H1 (cell line): ENCODE data around the gene ZNF33B. TPM values are rescaled to one million over a fixed set of nuclear protein-coding genes. Genes with fewer than 3 reads are reported as not detected.

Experiments
- CTCF ChIA-PET: fragments of 300-600 bp; sonication (Branson Sonifier 250); formaldehyde crosslinking; loops from one replicate; lab custom pipeline; 2021; ENCODE audit not compliant: partially characterized antibody; lab: Charles Lee
- POLR2A ChIA-PET: fragments of 300-600 bp; sonication (Branson Sonifier 250); formaldehyde crosslinking; loops from one replicate; lab custom pipeline; 2021; ENCODE audit warnings: inconsistent platforms; ENCODE audit not compliant: partially characterized antibody; lab: Charles Lee
- DNase-seq, 2 experiments: peaks; one replicate each; pipeline versions ENCODE4 v3.0.0 to v3.0.0-alpha.2; 2010 to 2022; ENCODE audit warnings: low spot score in 2 of 2, low read depth in 1 of 2, mixed read lengths in 1 of 2
- FAIRE-seq: peaks from 2 replicates; lab custom pipeline; 2011; peaks lifted over from hg19 to GRCh38; lab: Jason Lieb, UNC
- H2AFZ ChIP-seq: 2 replicates; pipeline ENCODE4 v1.8.1; 2012; ENCODE audit warnings: low read length, inconsistent platforms
- H2AK5ac ChIP-seq: 2 replicates; pipeline ENCODE4 v1.6.1; 2013; ENCODE audit warnings: low read depth, low read length
- H2BK120ac ChIP-seq: replicated peaks from 2 replicates; pipeline ENCODE3; 2013; ENCODE audit warnings: low read depth, low read length, inconsistent platforms
- H2BK12ac ChIP-seq: 2 replicates; pipeline ENCODE4 v1.6.1; 2013; ENCODE audit warnings: low read depth, low read length
- H2BK15ac ChIP-seq: 2 replicates; pipeline ENCODE4 v1.6.1; 2013; ENCODE audit warnings: low read length
- H2BK20ac ChIP-seq: 2 replicates; pipeline ENCODE4 v1.6.1; 2013; ENCODE audit warnings: low read length
- H2BK5ac ChIP-seq: 2 replicates; pipeline ENCODE4 v1.6.1; 2013; ENCODE audit warnings: low read depth, low read length
- H3K14ac ChIP-seq: 2 replicates; pipeline ENCODE4 v1.6.1; 2013; ENCODE audit warnings: inconsistent platforms; ENCODE audit not compliant: insufficient read length
- H3K18ac ChIP-seq: 2 replicates; pipeline ENCODE4 v1.6.1; 2013; ENCODE audit warnings: low read length; ENCODE audit errors: extremely low read depth
- H3K23ac ChIP-seq: 2 replicates; pipeline ENCODE4 v1.6.1; 2013; ENCODE audit warnings: inconsistent platforms; ENCODE audit not compliant: insufficient read length
- H3K23me2 ChIP-seq: 2 replicates; pipeline ENCODE4 v1.6.1; 2013; ENCODE audit warnings: low read depth, low read length
- H3K27ac ChIP-seq: 2 replicates; pipeline ENCODE4 v1.6.1; 2011; ENCODE audit warnings: low read depth, low read length, inconsistent platforms
- H3K27me3 ChIP-seq, 4 experiments: replicated peaks in 1 of 4; 1 replicate in 1 of 4; 2 replicates in 3 of 4; pipeline versions ENCODE4 v1.6.1 to v1.8.1; 2011 to 2013; ENCODE audit warnings: low read length in 3 of 4, mild to moderate bottlenecking in 3 of 4, inconsistent platforms in 2 of 4, mixed read lengths in 2 of 4, moderate library complexity in 1 of 4; ENCODE audit not compliant: control insufficient read depth in 3 of 4, insufficient read depth in 3 of 4; ENCODE audit errors: extremely low read depth in 1 of 4
- H3K36me3 ChIP-seq, 4 experiments: 2 replicates each; pipeline versions ENCODE4 v1.6.1 to v1.8.1; 2011 to 2013; ENCODE audit warnings: mild to moderate bottlenecking in 4 of 4, low read length in 3 of 4, moderate library complexity in 2 of 4, control low read depth in 1 of 4, inconsistent platforms in 1 of 4; ENCODE audit not compliant: insufficient read depth in 4 of 4, control insufficient read depth in 2 of 4
- H3K4ac ChIP-seq: replicated peaks from 2 replicates; pipeline ENCODE3; 2013; ENCODE audit warnings: low read length, low read depth, mixed read lengths, inconsistent platforms; ENCODE audit not compliant: insufficient read length
- H3K4me1 ChIP-seq, 4 experiments: replicated peaks in 1 of 4; 1 replicate in 1 of 4; 2 replicates in 3 of 4; pipeline versions ENCODE4 v1.6.1 to v1.8.1; 2011 to 2013; ENCODE audit warnings: low read length in 3 of 4, inconsistent platforms in 2 of 4, mixed read lengths in 1 of 4; ENCODE audit not compliant: insufficient read depth in 4 of 4, control insufficient read depth in 3 of 4
- H3K4me2 ChIP-seq, 2 experiments: 2 replicates each; pipeline versions ENCODE4 v1.6.1 to v1.8.1; 2011 to 2013; ENCODE audit warnings: low read depth in 2 of 2, low read length in 2 of 2, control low read depth in 1 of 2, inconsistent platforms in 1 of 2, mild to moderate bottlenecking in 1 of 2; ENCODE audit not compliant: insufficient read depth in 1 of 2
- H3K4me3 ChIP-seq, 4 experiments: fragments of 200-600, 300-600 bp in 1 of 4; sonication (generic), shearing (Covaris generic), sonication (Bioruptor Twin) in 1 of 4; 2 replicates each; pipeline versions ENCODE4 v1.5.1 to v1.8.1; 2011 to 2016; ENCODE audit warnings: low read length in 4 of 4, low read depth in 3 of 4, control low read depth in 2 of 4, inconsistent platforms in 2 of 4, mild to moderate bottlenecking in 2 of 4, mixed read lengths in 1 of 4, moderate library complexity in 1 of 4; ENCODE audit not compliant: insufficient read depth in 2 of 4; ENCODE audit errors: extremely low read depth in 1 of 4
- H3K56ac ChIP-seq: replicated peaks from 2 replicates; pipeline ENCODE3; 2013; ENCODE audit warnings: low read depth, mild to moderate bottlenecking, mixed read lengths, low read length, inconsistent platforms; ENCODE audit not compliant: insufficient read length
- H3K79me1 ChIP-seq: 2 replicates; pipeline ENCODE4 v1.6.1; 2013; ENCODE audit warnings: low read depth, low read length, control low read depth
- H3K79me2 ChIP-seq, 2 experiments: 2 replicates each; pipeline versions ENCODE4 v1.6.1 to v1.8.1; 2012 to 2013; ENCODE audit warnings: low read length in 2 of 2, mild to moderate bottlenecking in 2 of 2, inconsistent platforms in 1 of 2; ENCODE audit not compliant: insufficient read depth in 2 of 2, control insufficient read depth in 1 of 2
- H3K9ac ChIP-seq, 4 experiments: replicated peaks in 1 of 4; 1 replicate in 1 of 4; 2 replicates in 3 of 4; pipeline versions ENCODE4 v1.6.1 to v1.8.1; 2011 to 2013; ENCODE audit warnings: low read depth in 3 of 4, low read length in 3 of 4, control low read depth in 2 of 4, mild to moderate bottlenecking in 2 of 4, moderate library complexity in 2 of 4, inconsistent platforms in 1 of 4; ENCODE audit errors: extremely low read depth in 1 of 4
- H3K9me3 ChIP-seq, 2 experiments: 2 replicates each; pipeline versions ENCODE4 v1.6.1 to v1.8.1; 2012 to 2013; ENCODE audit warnings: mild to moderate bottlenecking in 2 of 2, moderate library complexity in 2 of 2, control low read depth in 1 of 2, inconsistent platforms in 1 of 2, low read depth in 1 of 2, low read length in 1 of 2, mixed read lengths in 1 of 2; ENCODE audit not compliant: insufficient read depth in 2 of 2
- H4K20me1 ChIP-seq, 2 experiments: replicated peaks in 1 of 2; 2 replicates each; pipeline versions ENCODE3 to v1.8.1; 2011 to 2013; ENCODE audit warnings: inconsistent platforms in 2 of 2, low read length in 2 of 2, mild to moderate bottlenecking in 1 of 2; ENCODE audit not compliant: insufficient read depth in 2 of 2, control insufficient read depth in 1 of 2
- H4K5ac ChIP-seq: 2 replicates; pipeline ENCODE4 v1.6.1; 2013; ENCODE audit warnings: low read length, low read depth, mixed read lengths, inconsistent platforms; ENCODE audit not compliant: insufficient read length
- H4K8ac ChIP-seq: 2 replicates; pipeline ENCODE4 v1.8.0; 2013; ENCODE audit warnings: mild to moderate bottlenecking, moderate library complexity, low read length, inconsistent platforms; ENCODE audit not compliant: insufficient read depth; ENCODE audit errors: extremely low read depth
- H4K91ac ChIP-seq: replicated peaks from 2 replicates; pipeline ENCODE3; 2013; ENCODE audit warnings: low read length, mixed read lengths, inconsistent platforms; ENCODE audit not compliant: insufficient read length
- CBX8 ChIP-seq: fragments of 300-800, 300-1000 bp; sonication (generic); IDR thresholded peaks from 2 replicates; pipeline ENCODE4 v1.7.1; 2016; ENCODE audit warnings: low read depth, low read length, borderline replicate concordance
- CHD1 ChIP-seq: IDR thresholded peaks from 2 replicates; pipeline ENCODE4 v1.6.1; 2012; ENCODE audit warnings: low read depth, low read length, improper control_type of control experiment
- EP300 ChIP-seq, 2 experiments: IDR thresholded peaks; 1 replicate in 1 of 2; 2 replicates in 1 of 2; pipeline ENCODE4 v1.6.1; 2011 to 2012; ENCODE audit warnings: low read depth in 2 of 2, low read length in 2 of 2, mild to moderate bottlenecking in 2 of 2, borderline replicate concordance in 1 of 2, inconsistent platforms in 1 of 2, moderate library complexity in 1 of 2
- FOSL1 ChIP-seq: IDR thresholded peaks from 2 replicates; pipeline ENCODE4 v1.6.1; 2011; ENCODE audit warnings: mild to moderate bottlenecking, low read depth, low read length, moderate library complexity; ENCODE audit not compliant: insufficient read depth
- NANOG ChIP-seq: IDR thresholded peaks from 2 replicates; pipeline ENCODE4 v1.6.1; 2011; ENCODE audit warnings: low read length, low read depth, mild to moderate bottlenecking, inconsistent platforms; ENCODE audit not compliant: insufficient read depth, poor library complexity, severe bottlenecking
- NRF1 ChIP-seq: IDR thresholded peaks from 2 replicates; pipeline ENCODE4 v1.6.1; 2011; ENCODE audit warnings: mild to moderate bottlenecking, low read depth, low read length, improper control_type of control experiment
- POLR2AphosphoS5 ChIP-seq: IDR thresholded peaks from 2 replicates; pipeline ENCODE4 v1.6.1; 2011; ENCODE audit warnings: low read depth, low read length
- POU5F1 ChIP-seq: IDR thresholded peaks from 2 replicates; pipeline ENCODE4 v1.6.1; 2011; ENCODE audit warnings: low read depth, mild to moderate bottlenecking, low read length, moderate library complexity
- RFX5 ChIP-seq: IDR thresholded peaks from 2 replicates; pipeline ENCODE4 v1.6.1; 2011; ENCODE audit warnings: low read depth, low read length, improper control_type of control experiment, borderline replicate concordance
- SIRT6 ChIP-seq: IDR thresholded peaks from one replicate; pipeline ENCODE4 v1.7.1; 2012; ENCODE audit warnings: low read length, inconsistent platforms
- TAF7 ChIP-seq: optimal IDR thresholded peaks from 2 replicates; pipeline ENCODE3; 2011; ENCODE audit warnings: low read depth, mild to moderate bottlenecking, inconsistent platforms, low read length, moderate library complexity, borderline replicate concordance
- TBP ChIP-seq: IDR thresholded peaks from 2 replicates; pipeline ENCODE4 v1.6.1; 2011; ENCODE audit warnings: low read depth, low read length, improper control_type of control experiment
- WGBS, 2 experiments: shearing (Covaris generic) in 1 of 2; methylation state at CpG; one replicate each; pipeline versions ENCODE4 v1.1.6 to v1.1.7; 2013 to 2015; ENCODE audit warnings: low lambda C conversion rate in 2 of 2, mixed read lengths in 2 of 2, inconsistent platforms in 1 of 2, low coverage in 1 of 2, missing lambda C conversion rate in 1 of 2; ENCODE audit not compliant: insufficient replicate concordance in 2 of 2, insufficient coverage in 1 of 2, insufficient read length in 1 of 2; ENCODE audit errors: extremely low coverage in 1 of 2, missing lambda C conversion rate in 1 of 2; 5-methylcytosine and 5-hydroxymethylcytosine counted together
- polyA plus RNA-seq, 7 experiments: library from polyadenylated mRNA; depleted of rRNA in 3 of 7; stranded (reverse) in 5 of 7; unstranded in 2 of 7; fragments of >200 nt in 5 of 7; fragments of 200-250 nt in 2 of 7; gene quantifications; 1 replicate in 5 of 7; 2 replicates in 1 of 7; 4 replicates in 1 of 7; pipeline versions ENCODE4 v1.2.1 to v1.2.3, GENCODE V29; 2011 to 2013; ENCODE audit warnings: missing spikeins in 2 of 7, mixed read lengths in 2 of 7
- total RNA-seq: library from RNA; stranded (reverse); fragmentation: NEBNext Ultra II Directional; extraction: Animal tissue kit (Norgen Biotek cat#: 25700); gene quantifications from 2 replicates; pipeline ENCODE4 v1.2.1, GENCODE V29; 2021

ZNF33B gene
- total and polyA plus RNA-seq, 2 of the 8 experiments (the other 6 are each of a cell fraction or from before 2014, with no cell fraction given): 10.7 to 33.4 TPM

DNA sequence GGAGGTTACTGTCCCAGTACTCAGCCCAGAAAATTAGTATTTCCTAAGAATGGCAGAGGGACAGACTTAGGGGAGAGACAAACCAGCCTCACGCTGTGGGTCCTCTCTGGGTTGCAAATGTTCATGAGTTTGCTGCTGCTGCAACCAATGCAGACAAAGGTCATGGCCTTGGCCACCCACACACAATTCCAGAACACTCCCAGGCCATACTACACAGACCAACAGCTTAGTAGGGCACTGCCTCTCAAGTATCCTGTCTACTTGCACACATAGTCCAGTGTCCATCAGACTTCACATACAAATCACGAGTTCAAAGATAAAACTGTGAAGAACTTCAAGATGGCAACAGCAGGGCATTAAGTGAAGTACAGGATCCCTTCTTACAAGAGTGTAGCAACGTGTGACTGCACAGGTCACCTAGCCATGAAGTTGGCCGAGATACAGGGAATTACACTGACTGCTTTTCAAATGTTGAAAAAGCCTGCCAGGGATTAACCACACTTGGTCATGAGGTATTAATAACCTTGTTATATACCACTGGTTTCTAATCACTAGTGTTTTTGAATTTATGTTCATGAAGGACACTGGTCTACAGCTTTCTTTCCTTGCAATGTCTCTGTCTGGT lies 40.0 kb downstream of the ZNF33B start:
- H4K8ac ChIP-seq: no peak overlapping the region
- H3K4ac ChIP-seq: no peak overlapping the region
- no peak overlapping the region for H2BK20ac ChIP-seq
- H2BK5ac ChIP-seq: no peak overlapping the region
- no peaks in the 10 kb centered on the region for H3K27me3 ChIP-seq
- H3K4me2 ChIP-seq: no peak overlapping the region
- WGBS, 2 experiments: 94% methylated on average over 4 of the region's 4 CpGs; no CpG with 5 or more reads in 1 of the 2 experiments
- H3K36me3 ChIP-seq: peaks cover 0 to 28% (median 9%) of the 10 kb centered on the region in 4 experiments; a peak in 5 of 8 replicates
- H3K23me2 ChIP-seq: no peaks in the 10 kb centered on the region
- no peak overlapping the region for H3K4me3 ChIP-seq
- H3K9ac ChIP-seq: no peak overlapping the region
- no peaks in the 10 kb centered on the region for H3K79me2 ChIP-seq
- no peaks in the 10 kb centered on the region for H3K4me1 ChIP-seq
- TF ChIP-seq TAF7: no peak
- TF ChIP-seq RFX5: no peak
- TF ChIP-seq POLR2AphosphoS5: no peak
- no peak for TF ChIP-seq SIRT6
- no peak for TF ChIP-seq EP300 (IDR thresholded peaks at IDR 0.05; ENCODE audit: borderline replicate concordance in 1 of 2, low read depth in 2 of 2, low read length in 2 of 2)
- no peak for TF ChIP-seq CHD1
- no peak for TF ChIP-seq POU5F1
- no peak for TF ChIP-seq NANOG
- TF ChIP-seq FOSL1: no peak
- no peak for TF ChIP-seq NRF1
- TF ChIP-seq TBP: no peak
- TF ChIP-seq CBX8: no peak
- DNase-seq: no peak
- H2BK12ac ChIP-seq: no peak overlapping the region
- H2BK120ac ChIP-seq: no peak overlapping the region
- H3K14ac ChIP-seq: no peak overlapping the region
- H3K27ac ChIP-seq: no peak overlapping the region
- H2AFZ ChIP-seq: no peak overlapping the region
- no peak overlapping the region for H4K91ac ChIP-seq
- H3K23ac ChIP-seq: no peak overlapping the region
- no peaks in the 10 kb centered on the region for H3K79me1 ChIP-seq
- no peak overlapping the region for H2AK5ac ChIP-seq
- peaks cover 25 to 31% of the 10 kb centered on the region in 2 experiments for H3K9me3 ChIP-seq
- H4K5ac ChIP-seq: no peak overlapping the region
- POLR2A ChIA-PET: no interaction called here
- CTCF ChIA-PET: no interaction called here
- no peaks in the 10 kb centered on the region for H4K20me1 ChIP-seq
- FAIRE-seq: no peak
- no peak overlapping the region for H3K18ac ChIP-seq
- no peak overlapping the region for H3K56ac ChIP-seq
- H2BK15ac ChIP-seq: no peak overlapping the region
